Natural killer cell (primary cell): ENCODE data around the gene CKMT2. TPM values are rescaled to one million over a fixed set of nuclear protein-coding genes. Genes with fewer than 3 reads are reported as not detected.

Source experiments
- ATAC-seq, 3 donors: fragments of 150-1000 bp in 2 of 3; fragments of 200-7000 bp in 1 of 3; cut with Tn5 transposase; 1 replicate in 1 of 3; 2 replicates in 2 of 3; pipeline ENCODE4 v1.10.0; 2021; ENCODE audit warnings: mild to moderate bottlenecking in 2 of 3, moderate library complexity in 2 of 3
- DNase-seq, 2 donors: peaks; one replicate each; pipeline versions ENCODE4 v3.0.0 to v3.0.0-alpha.2; 2013 to 2021; ENCODE audit warnings: mixed read lengths in 1 of 2
- H3K27ac ChIP-seq: one replicate; pipeline ENCODE4 v1.5.1; 2013; ENCODE audit warnings: mild to moderate bottlenecking, low read length
- H3K27me3 ChIP-seq: one replicate; pipeline ENCODE4 v1.6.1; 2013; ENCODE audit warnings: low read length; ENCODE audit not compliant: control insufficient read depth, insufficient read depth
- H3K36me3 ChIP-seq: one replicate; pipeline ENCODE4 v1.6.1; 2013; ENCODE audit warnings: low read length; ENCODE audit not compliant: control insufficient read depth, insufficient read depth
- H3K4me1 ChIP-seq: one replicate; pipeline ENCODE4 v1.6.1; 2013; ENCODE audit warnings: low read length; ENCODE audit not compliant: control insufficient read depth, insufficient read depth
- H3K4me3 ChIP-seq: one replicate; pipeline ENCODE4 v1.5.1; 2013; ENCODE audit warnings: low read length
- H3K9me3 ChIP-seq: one replicate; pipeline ENCODE4 v1.6.1; 2013; ENCODE audit warnings: low read length; ENCODE audit not compliant: control insufficient read depth, insufficient read depth
- H3K27ac Mint-ChIP-seq, 2 donors: one replicate each; pipeline ENCODE4 v1.8.0; 2022; ENCODE audit warnings: mild to moderate bottlenecking in 2 of 2, mixed read lengths in 2 of 2, moderate library complexity in 1 of 2
- H3K27me3 Mint-ChIP-seq, 2 donors: one replicate each; pipeline ENCODE4 v1.8.0; 2022; ENCODE audit warnings: low read depth in 2 of 2, mixed read lengths in 2 of 2
- H3K36me3 Mint-ChIP-seq: one replicate; pipeline ENCODE4 v1.8.0; 2022; ENCODE audit warnings: mixed read lengths
- H3K4me1 Mint-ChIP-seq, 2 donors: one replicate each; pipeline ENCODE4 v1.8.0; 2022; ENCODE audit warnings: mixed read lengths in 2 of 2
- H3K4me3 Mint-ChIP-seq: one replicate; pipeline ENCODE4 v1.8.0; 2022; ENCODE audit warnings: mild to moderate bottlenecking, moderate library complexity, mixed read lengths
- H3K9me3 Mint-ChIP-seq, 2 donors: one replicate each; pipeline ENCODE4 v1.8.0; 2022; ENCODE audit warnings: mixed read lengths in 2 of 2
- WGBS: methylation state at CpG from one replicate; pipeline ENCODE4 v1.1.7; 2013; ENCODE audit warnings: missing lambda C conversion rate; ENCODE audit not compliant: insufficient coverage; 5-methylcytosine and 5-hydroxymethylcytosine counted together
- intact Hi-C: fragments of 100-400 bp; cut with micrococcal nuclease; formaldehyde crosslinking; loops from one replicate; pipeline ENCODE4 v1.14.2; 2022
- total RNA-seq, 4 donors: library from RNA; stranded (reverse); fragments of 120-200 nt in 1 of 4; gene quantifications; one replicate each; pipeline versions ENCODE4 v1.2.3 to v1.2.4, GENCODE V29; 2013 to 2022
- TF ChIP-seq, protein P1 (sequence below): fragments of 200-600 bp; IDR thresholded peaks from one replicate; pipeline ENCODE4 v1.8.0; 2022; ENCODE audit warnings: antibody characterized with exemption

CKMT2 gene
- total RNA-seq, 3 donors from 2014 or later (not counting 1 experiment from before 2014, with no cell fraction given), result not detected

DNA sequence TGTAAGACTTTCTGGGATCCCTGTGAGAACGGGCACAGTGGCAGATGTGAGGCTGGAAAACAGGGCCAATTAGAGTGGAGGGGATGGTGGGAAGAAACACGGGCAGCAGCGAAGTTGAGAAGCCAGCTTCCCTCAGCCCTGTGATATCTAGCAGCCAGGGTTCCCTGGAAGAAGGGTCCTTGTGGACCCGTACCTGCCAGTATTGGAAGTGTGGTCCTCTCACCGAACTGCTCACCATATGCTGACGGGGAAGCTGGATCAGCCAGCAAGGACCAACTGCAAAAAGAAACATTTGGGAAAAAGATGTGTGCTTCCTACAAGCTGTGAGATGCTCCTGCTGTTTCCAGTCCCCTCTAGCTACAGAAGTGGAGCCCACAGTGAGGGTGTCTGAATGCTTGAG is 13.6 kb downstream of the CKMT2 start:
- WGBS, result 96% methylated on average over 6 of the region's 6 CpGs
- Mint-ChIP-seq H3K4me3 (no peak overlapping the region), H3K27me3 (no peaks in the 10 kb centered on the region), H3K27ac (no peak overlapping the region), H3K36me3 (no peaks in the 10 kb centered on the region), H3K4me1 (no peaks in the 10 kb centered on the region), H3K9me3 (no peaks in the 10 kb centered on the region)
- Histone ChIP-seq H3K4me3 (no peak overlapping the region), H3K27me3 (no peaks in the 10 kb centered on the region), H3K4me1 (no peaks in the 10 kb centered on the region), H3K27ac (no peak overlapping the region), H3K36me3 (no peaks in the 10 kb centered on the region), H3K9me3 (no peaks in the 10 kb centered on the region)
- TF ChIP-seq, protein P1, sequence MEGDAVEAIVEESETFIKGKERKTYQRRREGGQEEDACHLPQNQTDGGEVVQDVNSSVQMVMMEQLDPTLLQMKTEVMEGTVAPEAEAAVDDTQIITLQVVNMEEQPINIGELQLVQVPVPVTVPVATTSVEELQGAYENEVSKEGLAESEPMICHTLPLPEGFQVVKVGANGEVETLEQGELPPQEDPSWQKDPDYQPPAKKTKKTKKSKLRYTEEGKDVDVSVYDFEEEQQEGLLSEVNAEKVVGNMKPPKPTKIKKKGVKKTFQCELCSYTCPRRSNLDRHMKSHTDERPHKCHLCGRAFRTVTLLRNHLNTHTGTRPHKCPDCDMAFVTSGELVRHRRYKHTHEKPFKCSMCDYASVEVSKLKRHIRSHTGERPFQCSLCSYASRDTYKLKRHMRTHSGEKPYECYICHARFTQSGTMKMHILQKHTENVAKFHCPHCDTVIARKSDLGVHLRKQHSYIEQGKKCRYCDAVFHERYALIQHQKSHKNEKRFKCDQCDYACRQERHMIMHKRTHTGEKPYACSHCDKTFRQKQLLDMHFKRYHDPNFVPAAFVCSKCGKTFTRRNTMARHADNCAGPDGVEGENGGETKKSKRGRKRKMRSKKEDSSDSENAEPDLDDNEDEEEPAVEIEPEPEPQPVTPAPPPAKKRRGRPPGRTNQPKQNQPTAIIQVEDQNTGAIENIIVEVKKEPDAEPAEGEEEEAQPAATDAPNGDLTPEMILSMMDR, result no peak
- ATAC-seq, result no peak
- DNase-seq, result no peak
- intact Hi-C loops, result no loop called here

DNA sequence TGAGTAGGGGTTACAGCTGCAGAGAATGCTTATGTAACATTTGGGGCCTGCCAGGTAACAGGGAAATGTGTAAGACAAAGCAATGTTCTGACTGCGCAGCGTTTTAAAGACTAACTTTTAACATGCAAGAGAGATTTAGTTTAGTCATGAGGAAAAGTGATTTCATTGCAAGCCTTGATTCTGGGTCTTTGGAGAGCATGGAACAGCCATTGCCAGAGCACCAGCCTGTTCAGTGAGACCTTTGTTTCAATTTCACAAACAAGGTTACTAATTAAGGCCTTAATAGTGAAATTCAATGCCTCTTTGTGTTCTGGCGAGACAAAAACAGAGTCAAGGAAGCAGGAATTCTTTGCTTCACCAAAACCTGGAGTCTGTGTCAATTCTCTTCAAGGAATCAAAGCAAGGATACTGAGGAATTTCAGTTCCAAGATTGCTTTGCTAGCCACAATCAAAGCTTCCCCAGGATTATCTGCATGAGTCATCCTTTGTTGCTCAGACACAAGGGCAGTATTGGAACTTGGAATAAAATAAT is 14.4 kb downstream of the CKMT2 start:
- TF ChIP-seq, protein P1, result no peak
- DNase-seq (no peak), ATAC-seq (no peak)
- no peaks in the 10 kb centered on the region for H3K4me1 Mint-ChIP-seq
- H3K4me3 Mint-ChIP-seq, result no peak overlapping the region
- Histone ChIP-seq H3K27ac (no peak overlapping the region), H3K9me3 (no peaks in the 10 kb centered on the region), H3K4me3 (no peak overlapping the region), H3K4me1 (no peaks in the 10 kb centered on the region), H3K36me3 (no peaks in the 10 kb centered on the region), H3K27me3 (no peaks in the 10 kb centered on the region)
- intact Hi-C loops, result no loop called here
- no peaks in the 10 kb centered on the region for H3K36me3 Mint-ChIP-seq
- no peak overlapping the region for H3K27ac Mint-ChIP-seq
- no peaks in the 10 kb centered on the region for H3K9me3 Mint-ChIP-seq
- WGBS, result 90% methylated on average over 3 of the region's 3 CpGs
- H3K27me3 Mint-ChIP-seq, result no peaks in the 10 kb centered on the region

DNA sequence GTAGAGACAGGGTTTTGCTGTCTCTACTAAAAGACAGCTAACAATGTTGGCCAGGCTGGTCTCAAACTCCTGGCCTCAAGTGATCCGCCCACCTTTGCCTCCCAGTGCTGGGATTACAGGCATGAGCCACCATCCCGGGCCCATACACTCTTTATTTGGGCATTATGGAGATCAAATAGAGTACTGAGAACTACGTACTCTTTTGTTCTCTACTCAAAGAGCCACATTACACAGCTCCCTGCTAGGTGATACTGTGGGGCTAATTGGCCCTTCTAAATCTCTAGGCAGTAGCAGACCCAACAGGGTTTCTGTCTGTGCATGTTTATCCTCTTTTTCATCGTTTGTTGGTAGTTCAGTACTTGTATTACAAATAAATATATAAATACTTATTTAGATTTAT is 16.1 kb downstream of the CKMT2 start:
- no peak for ATAC-seq
- H3K27me3 Mint-ChIP-seq, result no peaks in the 10 kb centered on the region
- no peaks in the 10 kb centered on the region for H3K4me1 Mint-ChIP-seq

More for the DNA sequence above, 16.1 kb downstream of the CKMT2 start:
- H3K4me3 Mint-ChIP-seq, result no peak overlapping the region
- H3K27me3 ChIP-seq, result no peaks in the 10 kb centered on the region
- intact Hi-C loops, result no loop called here
- no peak for DNase-seq
- WGBS, result 93% methylated on average over 3 of the region's 4 CpGs
- no peak overlapping the region for H3K27ac Mint-ChIP-seq
- H3K9me3 Mint-ChIP-seq, result no peaks in the 10 kb centered on the region
- TF ChIP-seq, protein P1, result no peak
- H3K4me1 ChIP-seq, result no peaks in the 10 kb centered on the region
- no peaks in the 10 kb centered on the region for H3K9me3 ChIP-seq
- H3K4me3 ChIP-seq, result no peak overlapping the region
- no peak overlapping the region for H3K27ac ChIP-seq
- H3K36me3 Mint-ChIP-seq, result no peaks in the 10 kb centered on the region
- H3K36me3 ChIP-seq, result no peaks in the 10 kb centered on the region
